ENCODE results near the gene BARHL1. TPM values are rescaled to one million over a fixed set of nuclear protein-coding genes. Genes with fewer than 3 reads are reported as not detected.

BARHL1 gene
- total RNA-seq, 1 experiment from 2014 or later: not detected

GRCh38 chr9:132585954-132586829 lies 3.8 kb downstream of the BARHL1 start:
- DNase-seq (ENCODE audit: extremely low read depth, low read depth): no peak

GRCh38 chr9:132586830-132587591 lies 4.6 kb downstream of the BARHL1 start:
- DNase-seq (ENCODE audit: extremely low read depth, low read depth): no peak

GRCh38 chr9:132587592-132587955 lies 5.2 kb downstream of the BARHL1 start:
- DNase-seq (ENCODE audit: extremely low read depth, low read depth): no peak

- DNase-seq (ENCODE audit: extremely low read depth, low read depth): no peak
These were observed 5.7 kb downstream of the BARHL1 start for GRCh38 chr9:132588098-132588497.

- no peak for DNase-seq (ENCODE audit: extremely low read depth, low read depth)
These were observed 6.2 kb downstream of the BARHL1 start for GRCh38 chr9:132588501-132589147.

- no peak for DNase-seq (ENCODE audit: extremely low read depth, low read depth)
These were observed 7.0 kb downstream of the BARHL1 start for GRCh38 chr9:132589148-132590036.

- DNase-seq (ENCODE audit: extremely low read depth, low read depth): no peak
These were observed 7.6 kb downstream of the BARHL1 start for GRCh38 chr9:132590037-132590317.

GRCh38 chr9:132590318-132591182 lies 8.1 kb downstream of the BARHL1 start:
- DNase-seq (ENCODE audit: extremely low read depth, low read depth): no peak

- no peak for DNase-seq (ENCODE audit: extremely low read depth, low read depth)
These were observed 8.8 kb downstream of the BARHL1 start for GRCh38 chr9:132591244-132591643.

GRCh38 chr9:132591751-132592314 lies 9.4 kb downstream of the BARHL1 start:
- DNase-seq (ENCODE audit: extremely low read depth, low read depth): no peak

GRCh38 chr9:132592451-132592850 lies 10.0 kb downstream of the BARHL1 start:
- no peak for DNase-seq (ENCODE audit: extremely low read depth, low read depth)

GRCh38 chr9:132594412-132594811 lies 12.0 kb downstream of the BARHL1 start:
- no peak for DNase-seq (ENCODE audit: extremely low read depth, low read depth)

- no peak for DNase-seq (ENCODE audit: extremely low read depth, low read depth)
These were observed 12.9 kb downstream of the BARHL1 start for GRCh38 chr9:132595319-132595718.

- no peak for DNase-seq (ENCODE audit: extremely low read depth, low read depth)
These were observed 13.8 kb downstream of the BARHL1 start for GRCh38 chr9:132596200-132596599.

GRCh38 chr9:132597073-132597775 lies 14.8 kb downstream of the BARHL1 start:
- no peak for DNase-seq (ENCODE audit: extremely low read depth, low read depth)

- DNase-seq (ENCODE audit: extremely low read depth, low read depth): no peak
These were observed 18.0 kb downstream of the BARHL1 start for GRCh38 chr9:132600326-132600984.

GRCh38 chr9:132602207-132602606 lies 19.8 kb downstream of the BARHL1 start:
- no peak for DNase-seq (ENCODE audit: extremely low read depth, low read depth)

- no peak for DNase-seq (ENCODE audit: extremely low read depth, low read depth)
These were observed 23.0 kb downstream of the BARHL1 start for GRCh38 chr9:132605387-132605786.

All from NCI-H460 (cell line).